DOHH2 (cell line): ENCODE data around the gene IFNGR2.

Experiments used
- H3F3A ChIP-seq: fragments of 200-600 bp; sonication (generic), shearing (Covaris generic); 2 replicates; pipeline ENCODE4 v1.6.0; 2016; ENCODE audit warnings: antibody characterized with exemption, mild to moderate bottlenecking; ENCODE audit not compliant: control insufficient read depth, insufficient read depth
- H3K27ac ChIP-seq: fragments of 200-600 bp; sonication (generic); 2 replicates; pipeline ENCODE4 v1.5.1; 2014; ENCODE audit warnings: low read depth, mild to moderate bottlenecking, low read length, moderate library complexity
- H3K27me3 ChIP-seq: fragments of 200-600 bp; sonication (generic); 2 replicates; pipeline ENCODE4 v1.6.1; 2014; ENCODE audit warnings: mild to moderate bottlenecking, low read length, mixed read lengths; ENCODE audit not compliant: control insufficient read depth
- H3K36me3 ChIP-seq: fragments of 200-600 bp; sonication (generic); 2 replicates; pipeline ENCODE4 v1.6.1; 2014; ENCODE audit warnings: mild to moderate bottlenecking, low read length, moderate library complexity, mixed read lengths; ENCODE audit not compliant: control insufficient read depth
- H3K4me1 ChIP-seq: fragments of 200-600 bp; sonication (generic); 2 replicates; pipeline ENCODE4 v1.6.1; 2014; ENCODE audit warnings: mild to moderate bottlenecking, low read length, mixed read lengths; ENCODE audit not compliant: control insufficient read depth
- H3K4me2 ChIP-seq: fragments of 200-600 bp; sonication (generic); 2 replicates; pipeline ENCODE4 v1.6.0; 2014; ENCODE audit warnings: mild to moderate bottlenecking, low read length, moderate library complexity
- H3K4me3 ChIP-seq: fragments of 200-600 bp; sonication (generic); 2 replicates; pipeline ENCODE4 v1.5.1; 2014; ENCODE audit warnings: mild to moderate bottlenecking, low read length, mixed read lengths
- H3K79me2 ChIP-seq: fragments of 200-600 bp; sonication (generic); 2 replicates; pipeline ENCODE4 v1.6.1; 2014; ENCODE audit warnings: mild to moderate bottlenecking, low read length, mixed read lengths; ENCODE audit not compliant: control insufficient read depth
- H3K9me2 ChIP-seq: fragments of 200-600 bp; sonication (generic); replicated peaks from 2 replicates; pipeline ENCODE4 v1.6.1; 2014; ENCODE audit warnings: mild to moderate bottlenecking, low read length, mixed read lengths; ENCODE audit not compliant: control insufficient read depth
- H3K9me3 ChIP-seq: fragments of 200-600 bp; sonication (generic); 2 replicates; pipeline ENCODE4 v1.6.1; 2014; ENCODE audit warnings: antibody characterized with exemption, low read length, mixed read lengths; ENCODE audit not compliant: control insufficient read depth, insufficient read depth
- H4K20me1 ChIP-seq: fragments of 200-600 bp; sonication (generic); 2 replicates; pipeline ENCODE4 v1.6.0; 2014; ENCODE audit warnings: low read depth, mild to moderate bottlenecking, antibody characterized with exemption, low read length, moderate library complexity; ENCODE audit not compliant: control insufficient read depth, insufficient read depth
- EZH2phosphoT487 ChIP-seq: fragments of 200-600 bp; sonication (generic); IDR thresholded peaks from 2 replicates; pipeline ENCODE4 v1.6.1; 2017; ENCODE audit warnings: borderline replicate concordance, mild to moderate bottlenecking, antibody characterized with exemption, low read length, moderate library complexity, mixed read lengths
- TF ChIP-seq, protein P1 (sequence below): fragments of 200-600 bp; sonication (generic); IDR thresholded peaks from one replicate; pipeline ENCODE4 v1.5.1; 2014; ENCODE audit warnings: antibody characterized with exemption, mild to moderate bottlenecking, low read depth, low read length; ENCODE audit not compliant: poor library complexity, severe bottlenecking

IFNGR2 gene

DNA sequence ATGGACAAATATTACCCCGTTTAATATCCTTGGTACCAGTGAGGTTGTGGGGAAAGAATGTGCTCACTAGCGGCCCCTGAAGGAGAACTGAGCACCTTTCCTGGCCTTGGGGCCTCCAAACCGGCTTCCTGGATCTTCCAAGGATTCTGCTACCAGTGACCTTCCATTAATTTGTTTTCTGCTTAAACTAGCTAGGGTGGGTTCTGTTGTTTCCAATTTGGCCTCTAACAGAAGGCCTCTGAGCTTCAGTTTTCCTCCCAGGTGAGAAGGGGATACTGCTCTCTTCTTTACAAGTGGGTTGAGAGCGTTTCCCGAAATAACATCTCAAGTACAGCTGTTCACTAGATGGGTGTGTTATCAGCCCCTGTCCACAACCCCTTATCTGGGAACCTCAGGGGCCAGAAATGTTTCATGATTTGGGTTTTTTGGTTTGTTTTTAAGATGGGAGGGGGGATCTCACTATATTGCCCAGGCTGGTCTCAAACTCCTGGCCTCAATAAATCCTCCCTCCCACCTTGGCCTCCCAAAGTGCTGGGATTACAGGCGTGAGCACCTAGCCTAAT is 16.9 kb upstream of the IFNGR2 start:
- Histone ChIP-seq H3F3A (peaks cover 26% of the 10 kb centered on the region), H3K36me3 (no peaks in the 10 kb centered on the region; the same call in 1 of the 2 replicates), H3K9me2 (no peaks in the 10 kb centered on the region), H4K20me1 (no peaks in the 10 kb centered on the region), H3K4me2 (0 out of 2 replicates have a peak overlapping the region, but pooled peaks have one; percentile 16), H3K79me2 (peaks cover 9% of the 10 kb centered on the region; the same call in 1 of the 2 replicates), H3K27me3 (no peaks in the 10 kb centered on the region), H3K27ac (peak overlapping the region; percentile 18; the same call in 1 of the 2 replicates), H3K4me3 (no peak overlapping the region), H3K9me3 (no peaks in the 10 kb centered on the region), H3K4me1 (peaks cover 72% of the 10 kb centered on the region)
- TF ChIP-seq, protein P1, sequence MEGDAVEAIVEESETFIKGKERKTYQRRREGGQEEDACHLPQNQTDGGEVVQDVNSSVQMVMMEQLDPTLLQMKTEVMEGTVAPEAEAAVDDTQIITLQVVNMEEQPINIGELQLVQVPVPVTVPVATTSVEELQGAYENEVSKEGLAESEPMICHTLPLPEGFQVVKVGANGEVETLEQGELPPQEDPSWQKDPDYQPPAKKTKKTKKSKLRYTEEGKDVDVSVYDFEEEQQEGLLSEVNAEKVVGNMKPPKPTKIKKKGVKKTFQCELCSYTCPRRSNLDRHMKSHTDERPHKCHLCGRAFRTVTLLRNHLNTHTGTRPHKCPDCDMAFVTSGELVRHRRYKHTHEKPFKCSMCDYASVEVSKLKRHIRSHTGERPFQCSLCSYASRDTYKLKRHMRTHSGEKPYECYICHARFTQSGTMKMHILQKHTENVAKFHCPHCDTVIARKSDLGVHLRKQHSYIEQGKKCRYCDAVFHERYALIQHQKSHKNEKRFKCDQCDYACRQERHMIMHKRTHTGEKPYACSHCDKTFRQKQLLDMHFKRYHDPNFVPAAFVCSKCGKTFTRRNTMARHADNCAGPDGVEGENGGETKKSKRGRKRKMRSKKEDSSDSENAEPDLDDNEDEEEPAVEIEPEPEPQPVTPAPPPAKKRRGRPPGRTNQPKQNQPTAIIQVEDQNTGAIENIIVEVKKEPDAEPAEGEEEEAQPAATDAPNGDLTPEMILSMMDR = peak; percentile 48
- no peak for TF ChIP-seq EZH2phosphoT487

DNA sequence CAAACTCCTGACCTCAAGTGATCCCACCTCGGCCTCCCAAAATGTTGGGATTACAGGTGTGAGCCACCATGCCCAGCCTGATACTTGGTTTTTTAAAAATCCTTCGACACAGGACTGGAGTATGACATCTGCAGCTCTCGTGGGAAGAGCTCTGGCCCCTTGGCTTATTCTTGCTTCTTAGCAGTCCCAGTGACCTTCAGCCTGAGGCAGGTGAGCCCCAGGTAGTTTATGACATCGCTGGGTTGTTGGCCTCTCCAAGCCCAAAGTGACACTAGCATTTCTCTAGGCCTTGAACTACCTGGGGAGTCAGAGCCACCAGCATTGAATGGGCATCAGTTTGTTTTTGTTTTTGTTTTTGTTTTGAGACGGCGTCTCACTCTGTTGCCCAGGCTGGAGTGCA is 15.9 kb upstream of the IFNGR2 start:
- H3K27me3 ChIP-seq = no peaks in the 10 kb centered on the region
- H4K20me1 ChIP-seq = no peaks in the 10 kb centered on the region
- no peak overlapping the region for H3K4me3 ChIP-seq
- no peaks in the 10 kb centered on the region for H3K9me2 ChIP-seq
- H3F3A ChIP-seq = peaks cover 23% of the 10 kb centered on the region
- H3K9me3 ChIP-seq = no peaks in the 10 kb centered on the region
- no peak overlapping the region for H3K27ac ChIP-seq
- no peaks in the 10 kb centered on the region; the same call in 1 of the 2 replicates for H3K36me3 ChIP-seq
- TF ChIP-seq, protein P1 = no peak
- TF ChIP-seq EZH2phosphoT487 = no peak
- H3K4me1 ChIP-seq = peaks cover 62% of the 10 kb centered on the region
- H3K79me2 ChIP-seq = peaks cover 3% of the 10 kb centered on the region; the same call in 1 of the 2 replicates
- H3K4me2 ChIP-seq = no peak overlapping the region

DNA sequence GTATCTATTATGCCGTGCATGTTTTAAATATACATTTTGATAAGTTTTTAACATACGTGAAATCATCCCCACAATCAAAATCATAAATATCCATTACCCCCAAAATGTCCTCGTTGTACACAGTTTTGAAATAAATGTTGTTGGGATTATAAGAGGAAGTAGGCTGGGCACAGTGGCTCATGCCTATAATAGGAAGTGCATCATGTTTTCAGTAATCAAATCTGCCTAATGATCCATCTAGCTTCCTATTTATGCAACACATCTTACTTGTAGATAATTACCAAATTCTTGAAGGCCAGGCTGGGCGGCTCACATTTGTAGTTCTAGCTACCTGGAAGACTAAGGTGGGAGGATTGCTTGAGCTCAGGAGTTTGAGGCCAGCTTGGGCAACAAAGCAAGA is 15.0 kb upstream of the IFNGR2 start:
- peaks cover 15% of the 10 kb centered on the region for H3F3A ChIP-seq
- H3K36me3 ChIP-seq = no peaks in the 10 kb centered on the region
- peaks cover 54% of the 10 kb centered on the region for H3K4me1 ChIP-seq
- no peak overlapping the region for H3K4me3 ChIP-seq
- no peaks in the 10 kb centered on the region for H4K20me1 ChIP-seq
- peak overlapping the region; percentile 44 for H3K4me2 ChIP-seq
- no peaks in the 10 kb centered on the region for H3K9me2 ChIP-seq
- no peaks in the 10 kb centered on the region for H3K9me3 ChIP-seq
- no peak for TF ChIP-seq EZH2phosphoT487
- TF ChIP-seq, protein P1 = no peak
- H3K79me2 ChIP-seq = no peaks in the 10 kb centered on the region
- H3K27me3 ChIP-seq = no peaks in the 10 kb centered on the region
- H3K27ac ChIP-seq = peak overlapping the region; percentile 17
